GM18520 (cell line): ENCODE measurements around the gene SEMA7A.

Experiments used
- ATAC-seq: cut with Tn5 transposase; IDR thresholded peaks from one replicate; pipeline ENCODE4 v1.9.1; 2021; ENCODE audit not compliant: unreplicated experiment

The SEMA7A gene

DNA sequence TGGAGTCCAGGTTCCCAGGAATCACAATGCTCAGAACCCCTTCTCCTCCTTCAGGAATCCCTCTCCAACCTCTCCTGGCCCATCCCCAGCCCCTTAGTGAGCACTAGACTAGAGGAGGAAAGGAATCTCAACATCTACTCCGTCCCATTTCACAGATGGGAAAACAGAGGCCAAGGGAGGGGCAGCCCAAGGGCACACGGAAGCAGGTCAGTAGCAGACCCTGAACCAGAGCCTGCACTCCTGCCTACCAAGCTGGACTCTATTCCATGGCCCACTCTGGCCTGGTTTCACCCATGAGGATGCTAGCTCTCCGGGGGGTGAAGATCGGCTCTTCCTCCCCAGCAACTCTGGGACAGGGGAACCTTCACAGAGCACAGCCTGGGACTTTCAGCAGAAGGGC lies 14.3 kb downstream of the SEMA7A start:
- ATAC-seq, result no peak

DNA sequence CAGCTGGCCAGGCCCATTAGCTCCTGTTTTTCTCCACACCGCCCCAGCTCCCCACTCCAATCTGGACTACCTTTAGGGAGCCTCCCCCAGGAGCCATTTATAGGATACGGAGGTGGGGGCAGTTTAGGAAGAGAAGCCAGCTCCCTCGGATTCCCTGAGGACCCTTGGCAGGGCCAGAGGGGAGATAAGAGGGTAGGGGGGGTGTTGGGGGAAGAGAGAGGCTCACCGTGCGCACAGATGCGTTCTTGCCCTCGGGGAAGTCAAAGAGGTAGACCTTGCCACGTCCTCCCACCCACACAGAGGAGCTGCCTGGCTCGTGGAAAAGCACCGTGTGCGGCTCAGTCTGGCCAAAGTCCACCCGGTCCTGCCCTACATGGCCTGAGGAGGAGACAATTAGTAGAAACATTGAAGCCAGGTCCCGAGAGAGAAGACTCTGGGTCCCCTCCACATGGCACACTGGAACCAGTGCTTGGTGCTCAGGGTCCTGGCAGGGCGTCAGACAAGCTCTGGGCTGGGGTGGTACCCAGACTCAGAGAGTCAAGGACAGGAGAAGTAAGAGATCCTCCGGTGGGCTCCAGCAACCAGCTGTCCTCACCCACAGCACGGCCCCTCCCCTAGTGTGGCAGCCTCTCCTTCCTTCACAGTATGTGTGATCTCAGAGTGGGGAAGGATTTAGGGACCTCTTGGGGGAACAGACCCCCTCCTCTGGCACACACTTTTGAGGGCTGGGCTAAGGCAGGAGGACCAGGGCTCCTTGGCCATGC lies 15.0 kb downstream of the SEMA7A start:
- no peak for ATAC-seq

DNA sequence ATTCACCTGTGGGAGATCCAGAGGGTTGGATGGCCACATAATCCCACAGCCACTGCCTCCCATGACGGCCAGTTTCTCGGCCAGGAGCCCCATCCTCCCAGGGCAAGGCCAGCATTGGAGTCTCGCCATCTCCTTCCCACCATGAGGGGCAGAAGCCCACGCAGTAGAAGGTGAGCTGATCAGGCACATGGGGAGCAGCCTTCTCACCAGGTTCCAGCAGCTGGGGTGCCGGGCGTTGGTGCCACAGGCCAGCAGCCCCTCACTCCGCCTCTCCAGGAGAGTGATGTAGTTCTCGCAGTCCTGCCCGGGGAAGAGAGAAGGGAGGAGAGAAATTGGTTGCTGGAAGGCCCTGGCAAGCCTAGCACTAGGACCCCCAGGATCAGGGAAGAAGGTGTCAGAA lies 16.1 kb downstream of the SEMA7A start:
- ATAC-seq, result no peak

DNA sequence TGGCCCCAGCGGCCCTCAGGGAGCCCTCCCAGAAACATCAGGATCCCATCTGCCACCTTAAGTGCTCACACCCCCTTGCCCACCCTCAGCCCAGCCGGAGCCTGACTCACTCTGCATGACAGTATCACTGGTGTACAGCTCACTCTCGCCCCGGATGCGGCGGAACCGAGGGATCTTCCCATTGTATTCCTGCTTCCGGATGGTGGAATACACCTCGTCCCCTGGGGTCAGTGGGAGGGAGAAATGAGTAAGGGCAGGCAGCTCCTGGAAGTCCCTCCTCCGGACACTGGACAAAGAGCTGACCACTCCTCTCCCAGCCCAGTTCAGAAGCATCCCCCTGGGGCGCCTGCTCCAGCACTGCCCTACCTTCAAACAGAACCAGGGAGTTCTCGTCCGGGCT lies 16.5 kb downstream of the SEMA7A start:
- ATAC-seq, result no peak

DNA sequence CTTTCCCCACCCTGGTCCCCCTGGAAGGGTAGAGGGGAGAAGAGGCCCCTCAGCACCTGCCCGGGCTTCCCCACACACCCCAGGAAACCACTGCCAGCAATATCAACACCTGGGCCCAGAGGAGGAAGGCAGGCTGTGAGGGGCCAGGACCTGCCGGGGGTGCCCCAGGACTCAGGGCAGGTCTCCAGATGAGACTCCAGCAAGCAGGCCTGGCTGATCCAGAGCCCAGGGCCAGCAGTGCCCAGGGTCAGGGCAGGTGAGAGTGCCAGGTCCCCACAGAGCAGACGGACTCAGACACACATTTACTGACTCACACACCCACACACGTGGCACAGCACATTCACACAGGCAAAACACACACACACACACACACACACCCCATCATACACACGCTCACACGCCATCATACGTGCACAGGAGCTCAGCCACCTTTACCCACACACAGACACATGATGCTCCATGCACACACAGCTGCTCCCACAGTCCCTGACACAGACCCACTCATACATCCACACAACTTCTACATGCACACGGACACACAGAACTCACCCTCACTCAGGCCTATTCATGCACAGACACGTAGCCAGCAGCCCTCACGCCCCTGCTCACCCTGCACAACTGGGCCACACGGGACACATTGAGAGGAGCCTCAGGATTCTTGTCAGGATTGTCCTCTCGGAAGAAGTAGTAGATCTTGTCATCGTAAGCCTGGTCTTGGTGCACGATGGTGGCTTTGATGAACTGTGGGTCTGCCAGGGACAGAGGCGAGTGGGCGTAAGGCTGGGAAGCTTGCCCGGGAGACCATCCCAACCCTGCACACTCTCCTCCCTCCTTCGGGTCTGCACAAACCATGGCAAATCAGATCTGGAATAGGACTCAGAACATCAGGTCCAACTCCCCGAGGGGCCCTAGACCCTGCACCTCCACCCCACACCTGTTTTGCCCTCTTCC lies 17.5 kb downstream of the SEMA7A start:
- ATAC-seq, result no peak

DNA sequence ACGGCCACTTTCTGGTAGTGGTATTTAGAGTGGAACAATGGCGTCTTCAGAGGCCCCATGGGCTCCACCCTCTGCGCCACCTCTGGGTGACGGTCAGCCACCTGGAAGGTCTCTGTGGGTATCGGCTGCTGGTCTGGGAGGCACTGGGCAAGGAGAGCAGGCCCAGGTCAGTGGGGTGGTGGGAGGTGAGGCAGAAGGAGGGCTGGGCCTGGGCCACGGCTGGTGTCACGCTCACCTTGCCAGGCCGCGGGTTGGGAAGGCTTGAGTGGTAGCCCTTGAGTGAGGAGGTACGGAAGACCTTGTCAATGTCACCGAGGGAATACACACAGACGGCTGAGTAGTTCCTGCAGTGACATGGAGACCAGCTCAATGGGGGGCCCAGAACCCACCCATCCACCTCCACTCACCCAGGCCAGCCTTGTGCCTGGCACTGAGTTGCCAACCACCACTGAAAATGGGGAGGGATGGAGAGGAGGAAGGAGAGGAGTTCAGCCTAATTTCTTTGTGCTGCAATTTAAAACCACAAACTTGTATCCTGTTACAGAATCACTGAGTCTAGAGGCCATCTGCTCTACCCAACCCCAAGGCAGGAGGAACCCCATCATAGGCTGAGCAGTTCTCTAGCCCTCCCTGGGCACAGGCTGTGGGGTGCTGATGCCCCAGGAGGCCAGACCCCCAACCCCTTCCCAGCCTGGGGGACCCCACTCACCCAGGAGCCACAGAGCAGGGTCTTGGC lies 19.0 kb downstream of the SEMA7A start:
- no peak for ATAC-seq

DNA sequence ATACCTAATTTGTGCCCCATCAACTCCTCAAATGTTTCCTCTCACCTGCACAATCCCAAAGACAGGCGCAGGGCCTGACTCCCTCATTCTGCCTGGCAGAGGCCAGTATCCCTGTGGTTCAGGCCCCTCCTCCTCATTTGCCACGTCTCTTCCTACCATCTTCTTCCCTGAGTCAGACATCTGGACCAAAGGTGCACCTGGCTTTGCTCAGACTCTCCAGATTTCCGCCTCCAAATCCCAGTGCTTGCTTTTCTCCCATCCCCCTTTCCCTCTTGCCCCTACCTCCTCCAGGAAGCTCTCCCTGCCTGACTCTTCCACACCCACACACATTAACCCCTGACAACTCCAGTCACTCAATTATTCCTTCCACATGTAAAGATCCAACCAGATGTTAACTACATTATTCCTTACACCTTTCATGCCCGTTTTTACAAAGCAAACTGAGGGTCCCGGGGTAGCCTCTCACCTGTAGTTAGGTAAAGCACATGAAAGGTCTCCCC lies 19.6 kb downstream of the SEMA7A start:
- no peak for ATAC-seq

DNA sequence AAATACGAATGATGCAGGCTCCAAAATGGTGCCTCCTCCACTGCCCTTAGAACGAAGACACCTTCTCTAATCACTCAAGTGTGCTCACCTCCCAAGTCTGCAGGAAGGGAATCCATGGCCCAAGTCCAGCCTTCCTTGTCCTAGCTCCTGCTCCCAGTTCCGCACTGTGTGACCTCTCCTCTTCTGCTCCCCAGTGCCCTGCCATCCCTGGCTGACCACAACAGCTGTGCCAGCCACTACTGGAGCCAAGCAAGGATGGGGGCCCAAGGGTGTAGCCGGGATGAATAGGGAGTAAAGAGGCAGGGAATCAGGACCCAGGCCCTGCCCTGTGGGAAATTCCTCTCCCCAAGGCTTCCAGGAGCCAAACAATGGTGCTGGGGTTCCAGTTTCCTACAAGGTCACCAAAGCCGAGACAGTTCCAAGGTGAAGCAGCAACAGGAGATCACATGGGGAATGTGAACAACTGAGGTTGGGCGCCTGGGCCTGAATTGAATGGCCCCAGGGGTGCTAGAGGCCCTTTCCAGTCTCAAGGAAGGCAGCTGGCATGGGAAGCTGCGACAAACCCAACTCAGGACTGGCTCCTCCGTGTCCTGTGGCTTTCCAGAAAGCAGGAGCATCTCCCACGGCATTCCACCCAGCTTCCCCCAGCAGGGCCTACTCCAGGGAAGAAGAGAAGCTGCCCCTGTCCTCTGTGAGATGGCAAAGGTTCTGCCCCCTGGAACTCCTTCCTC lies 20.2 kb downstream of the SEMA7A start:
- no peak for ATAC-seq

DNA sequence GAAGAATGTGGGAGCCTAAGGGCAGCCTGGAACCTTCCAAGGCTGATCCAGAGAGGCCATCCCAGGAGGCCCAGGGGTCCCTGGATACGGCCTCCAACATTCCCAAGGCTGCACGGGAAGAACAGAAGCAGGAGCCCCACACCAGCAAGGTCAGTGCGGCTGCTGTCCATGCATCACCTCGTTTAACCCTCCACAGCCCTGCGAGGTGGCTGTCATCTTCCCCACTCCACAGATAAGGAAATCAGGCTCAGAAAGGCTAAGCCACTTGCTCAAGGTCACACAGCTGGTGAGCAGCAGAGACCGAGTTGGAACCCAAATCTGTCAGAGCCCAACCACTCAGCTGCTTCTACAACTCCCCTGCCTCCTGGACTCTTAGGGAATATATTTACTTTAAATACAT lies 21.6 kb downstream of the SEMA7A start:
- ATAC-seq, result no peak

DNA sequence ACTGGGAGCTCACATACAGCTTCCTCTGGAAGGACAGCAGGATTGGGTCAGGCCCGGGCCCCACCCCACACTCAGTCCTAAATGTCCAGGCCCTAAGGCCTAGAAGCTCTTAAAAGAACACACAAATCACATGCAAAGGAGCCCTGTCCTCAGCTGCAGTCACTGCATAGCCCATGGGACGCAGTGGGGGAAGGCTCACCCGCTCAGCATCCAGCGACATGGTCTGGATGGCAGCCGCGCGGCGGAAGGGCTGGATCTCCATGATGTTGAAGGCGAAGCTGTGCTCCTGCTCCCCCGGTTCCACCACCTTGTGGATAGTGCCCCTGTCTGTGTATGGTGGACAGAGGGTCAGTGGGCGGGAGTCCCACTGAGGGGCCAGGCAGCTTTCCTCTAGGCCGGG lies 22.1 kb downstream of the SEMA7A start:
- ATAC-seq, result no peak

DNA sequence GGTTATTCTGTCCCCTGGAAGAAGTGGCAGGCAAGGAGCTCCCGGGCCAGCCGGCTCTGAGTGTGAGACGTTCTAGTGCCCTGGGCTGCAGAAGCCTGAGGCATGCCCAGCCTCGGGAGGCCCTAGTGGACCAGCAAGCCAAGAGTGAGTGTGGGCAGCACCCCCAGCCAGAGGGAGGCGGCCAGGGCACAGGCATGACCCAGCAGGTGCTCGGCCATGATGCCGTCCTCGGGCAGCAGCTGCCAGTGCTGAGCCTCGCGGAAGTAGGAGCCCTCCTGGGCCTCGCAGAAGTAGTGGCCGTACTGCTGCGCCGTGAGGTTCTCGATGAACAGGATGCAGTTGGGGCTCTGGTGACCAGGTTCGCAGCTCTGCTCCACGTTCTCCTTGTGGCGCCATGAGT lies 23.3 kb downstream of the SEMA7A start:
- no peak for ATAC-seq

DNA sequence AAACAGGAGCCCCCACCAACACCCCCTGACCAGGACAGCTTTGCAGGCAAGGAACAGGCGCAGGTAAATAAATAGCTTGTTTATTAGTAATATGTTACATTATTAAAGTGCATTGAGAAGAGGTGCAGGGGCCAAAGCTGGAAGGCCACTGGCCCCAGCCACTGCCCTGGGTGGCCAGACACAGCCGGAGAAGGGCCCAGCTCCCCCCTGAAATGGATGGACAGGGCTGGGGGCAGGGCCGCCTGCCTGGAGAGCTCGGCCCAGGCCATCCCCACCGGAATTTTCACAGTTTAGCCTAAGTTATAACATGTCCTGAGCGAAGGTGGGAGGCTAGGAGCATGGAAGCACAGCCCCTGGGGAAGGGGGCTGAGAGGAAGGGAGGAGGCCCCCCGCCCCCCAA lies 24.5 kb downstream of the SEMA7A start:
- no peak for ATAC-seq

DNA sequence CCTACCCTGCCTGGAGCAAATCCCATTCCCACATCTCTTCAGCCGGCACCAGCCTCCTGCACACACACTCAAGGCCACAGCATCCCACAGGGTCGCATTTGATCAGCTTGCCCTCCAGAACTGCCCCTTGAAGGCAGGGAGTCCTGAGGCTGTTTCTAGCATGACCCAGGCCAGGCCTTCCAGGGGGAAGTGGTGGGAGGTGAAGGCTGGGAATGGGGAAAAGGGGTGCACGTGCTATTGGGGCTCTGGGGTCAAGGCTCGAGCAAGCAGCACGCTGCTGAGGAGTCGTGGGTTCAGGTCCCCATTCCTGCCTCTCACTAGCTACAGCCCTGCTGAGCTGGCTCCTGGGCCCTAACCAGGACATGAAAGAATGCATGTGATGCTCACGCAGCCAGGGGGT lies 24.9 kb downstream of the SEMA7A start:
- ATAC-seq, result no peak

DNA sequence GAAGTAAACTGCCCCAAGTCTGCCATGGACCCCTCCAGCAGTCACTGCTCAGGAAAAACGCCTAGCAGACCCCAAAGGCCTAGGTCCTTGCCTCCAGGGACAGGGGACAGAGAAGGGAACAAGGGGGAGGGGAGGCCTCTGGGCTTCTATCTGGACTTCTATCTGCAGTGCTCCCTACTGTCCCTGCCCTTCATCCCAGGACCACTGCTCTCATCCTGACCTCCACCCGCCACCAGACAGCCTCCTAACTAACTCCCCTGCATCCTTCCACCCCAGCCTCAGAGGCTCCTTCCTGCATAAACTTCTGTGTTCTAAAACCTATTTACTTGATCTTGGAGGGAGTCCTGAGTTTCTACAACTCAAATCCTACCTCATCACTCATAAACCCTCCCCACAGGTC lies 25.4 kb downstream of the SEMA7A start:
- ATAC-seq, result no peak

DNA sequence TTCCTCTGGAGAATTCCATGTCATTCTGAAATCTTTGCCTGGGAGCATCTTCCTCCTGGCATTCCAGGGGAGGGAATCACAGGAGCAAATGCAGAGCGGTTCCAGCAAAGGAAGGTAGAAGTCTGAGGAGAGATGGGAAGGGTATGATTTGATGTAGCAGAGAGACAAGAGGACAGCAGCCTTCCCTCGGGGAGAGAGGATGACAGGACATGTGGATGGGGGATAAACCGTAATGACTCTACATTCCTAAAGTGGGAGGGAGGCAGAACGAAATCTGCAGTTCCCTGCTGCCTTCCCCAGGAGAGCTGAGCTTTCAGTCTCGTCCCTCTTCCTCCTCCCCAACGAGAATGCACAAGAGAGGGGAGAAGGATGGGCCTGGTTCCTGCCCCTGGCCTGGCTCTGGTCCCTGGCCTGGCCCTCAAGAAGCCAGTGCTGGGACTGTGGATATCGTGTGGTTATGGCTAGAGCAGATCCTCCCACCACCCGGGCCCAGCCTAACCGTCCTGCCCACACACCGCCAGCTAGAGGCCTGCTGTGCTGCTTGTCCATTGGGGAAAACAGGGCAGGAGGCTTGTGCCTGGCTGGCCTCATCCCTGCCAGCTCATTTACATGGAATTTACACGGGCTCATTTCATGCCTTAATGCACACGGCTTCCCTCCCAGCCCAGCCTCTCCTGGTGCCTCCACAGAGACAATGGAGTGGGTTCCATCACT lies 26.6 kb downstream of the SEMA7A start:
- no peak for ATAC-seq

DNA sequence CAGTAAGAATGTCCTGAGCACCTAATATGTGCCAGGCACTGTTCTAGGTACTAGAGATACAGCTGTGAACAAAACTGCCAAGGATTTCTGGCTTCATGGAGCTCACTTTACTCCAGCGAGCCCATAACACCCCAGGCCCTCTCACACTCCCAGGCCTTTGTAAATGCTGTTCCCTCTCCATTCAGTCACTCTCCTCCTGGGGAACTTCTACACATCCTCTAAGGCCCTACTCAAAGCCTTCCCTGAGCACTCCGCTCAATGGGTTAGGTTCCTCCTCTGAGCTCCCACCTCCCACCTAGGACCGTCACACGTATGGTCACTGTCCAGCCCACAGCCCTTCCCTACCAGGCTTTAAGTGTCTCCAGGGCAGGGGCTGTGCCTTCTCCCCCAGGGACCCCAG lies 27.2 kb downstream of the SEMA7A start:
- no peak for ATAC-seq

DNA sequence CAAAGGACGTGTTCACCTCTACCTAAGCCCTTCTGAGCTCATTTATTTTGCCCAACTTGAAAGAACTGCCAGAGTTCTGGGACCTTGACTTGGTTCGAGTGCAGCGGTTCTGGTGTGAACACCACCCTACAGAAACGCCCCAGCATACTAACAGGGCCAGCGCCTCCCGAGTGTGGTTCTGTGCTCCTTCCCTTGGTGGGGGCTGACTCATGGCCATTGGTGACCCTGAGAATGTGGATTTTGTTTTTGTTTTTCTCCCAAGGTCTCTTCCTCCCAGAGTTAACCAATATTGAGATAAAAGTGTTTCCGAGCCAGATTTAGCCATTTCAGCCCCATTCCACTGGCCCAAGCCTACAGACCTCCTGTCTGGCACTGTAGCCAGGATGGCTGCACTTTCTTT lies 27.9 kb downstream of the SEMA7A start:
- no peak for ATAC-seq

DNA sequence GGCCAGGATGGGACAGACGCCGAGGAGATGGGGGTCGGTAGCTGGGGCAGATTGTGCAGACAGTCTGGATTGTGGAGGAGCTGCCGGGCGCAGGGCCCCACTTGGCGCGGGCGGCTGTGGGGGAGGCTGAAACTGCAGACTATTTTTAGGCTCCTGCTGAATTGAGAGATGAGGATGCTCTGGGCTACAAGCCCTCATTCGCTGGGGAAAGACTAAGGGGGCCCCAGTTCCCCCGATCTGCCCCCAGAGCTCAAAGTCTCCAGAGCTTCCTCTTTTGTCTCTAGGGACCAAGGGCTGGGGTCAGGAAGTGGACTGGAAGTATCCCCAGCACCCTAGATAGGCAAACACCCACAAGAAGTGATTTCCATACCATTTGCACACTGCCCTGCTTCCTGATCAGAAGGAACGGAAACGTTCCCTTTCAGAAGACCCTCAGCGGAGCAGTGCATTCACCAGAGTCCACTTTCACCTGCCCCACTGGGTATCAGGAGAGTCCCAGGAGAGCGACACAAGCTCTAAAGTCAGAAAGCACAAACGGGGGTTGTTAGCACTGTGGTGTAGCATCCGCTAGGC lies 29.7 kb downstream of the SEMA7A start:
- ATAC-seq, result no peak

DNA sequence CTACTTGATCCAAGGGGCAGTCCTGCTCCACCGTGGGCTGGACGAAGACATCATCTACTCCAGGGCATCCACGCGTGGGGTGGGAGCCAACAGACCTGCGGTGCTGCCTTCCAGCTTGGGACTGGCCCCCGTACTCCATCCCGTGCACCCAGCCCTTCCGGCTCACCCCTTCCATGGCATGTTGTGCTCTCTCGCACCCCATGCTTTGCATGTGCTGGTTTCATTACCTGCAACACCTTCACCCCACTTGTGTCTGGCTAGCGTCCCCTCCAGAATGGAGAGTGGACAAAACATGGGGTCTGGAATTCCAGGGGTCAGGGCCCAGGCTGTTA lies 30.2 kb downstream of the SEMA7A start:
- no peak for ATAC-seq
